SK-N-MC (cell line): ENCODE results near the gene STK16.

Experiments
- DNase-seq: peaks from one replicate; pipeline ENCODE4 v3.0.0-alpha.2; 2011; ENCODE audit warnings: low read depth, low spot score
- H3K27ac ChIP-seq: fragments of 200-600 bp; sonication (generic); 2 replicates; pipeline ENCODE4 v1.5.1; 2016; ENCODE audit warnings: mixed run types
- H3K36me3 ChIP-seq: fragments of 200-600 bp; sonication (generic); 2 replicates; pipeline ENCODE4 v1.6.1; 2017; ENCODE audit warnings: antibody characterized with exemption, low read length, mixed read lengths; ENCODE audit not compliant: insufficient read depth
- H3K4me3 ChIP-seq: fragments of 200-600 bp; sonication (generic); 2 replicates; pipeline ENCODE4 v1.5.1; 2016
- H3K9ac ChIP-seq: fragments of 200-600 bp; sonication (generic); 2 replicates; pipeline ENCODE4 v1.8.0; 2017; ENCODE audit warnings: mixed run types, mixed read lengths; ENCODE audit not compliant: insufficient read length
- H3K9me3 ChIP-seq: fragments of 200-600 bp; sonication (generic); 2 replicates; pipeline ENCODE4 v1.6.1; 2017; ENCODE audit warnings: low read depth, mild to moderate bottlenecking, antibody characterized with exemption, low read length, moderate library complexity, mixed read lengths
- EZH2 ChIP-seq: fragments of 200-600 bp; sonication (generic); IDR thresholded peaks from one replicate; pipeline ENCODE4 v1.6.1; 2017; ENCODE audit warnings: antibody characterized with exemption
- FOXP2 ChIP-seq: optimal IDR thresholded peaks from 2 replicates; pipeline ENCODE3; 2011; ENCODE audit warnings: mild to moderate bottlenecking, moderate library complexity; ENCODE audit not compliant: insufficient read depth; ENCODE audit errors: extremely low read length, control extremely low read depth
- POLR2AphosphoS5 ChIP-seq: IDR thresholded peaks from 2 replicates; pipeline ENCODE4 v1.6.1; 2012; ENCODE audit warnings: mild to moderate bottlenecking, low read depth, low read length, borderline replicate concordance

The STK16 gene

GRCh38 chr2:219246559-219246958 is 1.3 kb downstream of the STK16 start:
- H3K4me3 ChIP-seq = no peak overlapping the region
- H3K9ac ChIP-seq = no peak overlapping the region
- H3K9me3 ChIP-seq = no peaks in the 10 kb centered on the region
- no peak overlapping the region for H3K27ac ChIP-seq
- TF ChIP-seq FOXP2 (no peak), EZH2 (no peak), POLR2AphosphoS5 (no peak)
- DNase-seq = no peak
- H3K36me3 ChIP-seq = no peaks in the 10 kb centered on the region; the same call in 1 of the 2 replicates

DNA sequence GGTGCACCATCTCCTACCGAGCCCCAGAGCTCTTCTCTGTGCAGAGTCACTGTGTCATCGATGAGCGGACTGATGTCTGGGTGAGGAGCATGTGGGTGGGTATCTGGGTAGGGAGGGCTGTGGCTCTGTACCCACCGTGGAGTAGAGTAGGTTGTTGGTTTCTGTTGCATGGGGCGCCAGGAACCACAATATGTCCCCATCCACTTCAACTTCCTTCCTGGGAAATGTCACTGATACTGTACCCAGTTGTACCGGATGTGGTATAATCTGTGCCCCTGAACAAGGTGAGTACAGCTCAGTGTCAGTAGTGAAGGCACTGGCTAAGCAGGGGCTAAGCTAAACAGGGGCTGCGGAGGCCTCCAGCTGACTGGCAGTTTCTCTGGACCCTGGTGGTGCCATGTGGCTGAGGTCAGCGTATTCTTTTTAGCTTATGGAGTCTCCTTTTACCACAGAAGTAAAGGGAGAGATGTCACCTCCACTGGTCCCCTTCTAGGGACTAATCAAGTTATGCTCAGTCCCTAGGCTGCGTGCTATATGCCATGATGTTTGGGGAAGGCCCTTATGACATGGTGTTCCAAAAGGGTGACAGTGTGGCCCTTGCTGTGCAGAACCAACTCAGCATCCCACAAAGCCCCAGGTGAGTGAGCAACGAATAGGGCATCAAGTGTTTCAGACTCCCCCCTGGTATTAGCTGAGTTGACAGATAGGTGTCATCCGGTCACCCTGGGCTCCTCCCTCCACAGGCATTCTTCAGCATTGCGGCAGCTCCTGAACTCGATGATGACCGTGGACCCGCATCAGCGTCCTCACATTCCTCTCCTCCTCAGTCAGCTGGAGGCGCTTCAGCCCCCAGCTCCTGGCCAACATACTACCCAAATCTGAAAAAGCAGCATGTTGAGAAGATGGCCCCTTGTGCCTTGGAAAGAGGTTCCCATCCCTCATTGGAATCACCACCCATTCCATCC is 2.7 kb downstream of the STK16 start:
- TF ChIP-seq POLR2AphosphoS5 (no peak), FOXP2 (no peak), EZH2 (no peak)
- no peak overlapping the region for H3K9ac ChIP-seq
- H3K27ac ChIP-seq = no peak overlapping the region
- no peak for DNase-seq
- no peaks in the 10 kb centered on the region for H3K9me3 ChIP-seq
- H3K36me3 ChIP-seq = no peaks in the 10 kb centered on the region; the same call in 1 of the 2 replicates
- H3K4me3 ChIP-seq = no peak overlapping the region

GRCh38 chr2:219248845-219249202 is 3.5 kb downstream of the STK16 start:
- DNase-seq = no peak
- Histone ChIP-seq H3K9me3 (no peaks in the 10 kb centered on the region), H3K36me3 (no peaks in the 10 kb centered on the region; the same call in 1 of the 2 replicates), H3K27ac (peak overlapping the region; percentile 87), H3K4me3 (peak overlapping the region; percentile 34; the same call in 1 of the 2 replicates), H3K9ac (no peak overlapping the region)
- TF ChIP-seq FOXP2 = no peak
- TF ChIP-seq POLR2AphosphoS5 = no peak
- TF ChIP-seq EZH2 = no peak

DNA sequence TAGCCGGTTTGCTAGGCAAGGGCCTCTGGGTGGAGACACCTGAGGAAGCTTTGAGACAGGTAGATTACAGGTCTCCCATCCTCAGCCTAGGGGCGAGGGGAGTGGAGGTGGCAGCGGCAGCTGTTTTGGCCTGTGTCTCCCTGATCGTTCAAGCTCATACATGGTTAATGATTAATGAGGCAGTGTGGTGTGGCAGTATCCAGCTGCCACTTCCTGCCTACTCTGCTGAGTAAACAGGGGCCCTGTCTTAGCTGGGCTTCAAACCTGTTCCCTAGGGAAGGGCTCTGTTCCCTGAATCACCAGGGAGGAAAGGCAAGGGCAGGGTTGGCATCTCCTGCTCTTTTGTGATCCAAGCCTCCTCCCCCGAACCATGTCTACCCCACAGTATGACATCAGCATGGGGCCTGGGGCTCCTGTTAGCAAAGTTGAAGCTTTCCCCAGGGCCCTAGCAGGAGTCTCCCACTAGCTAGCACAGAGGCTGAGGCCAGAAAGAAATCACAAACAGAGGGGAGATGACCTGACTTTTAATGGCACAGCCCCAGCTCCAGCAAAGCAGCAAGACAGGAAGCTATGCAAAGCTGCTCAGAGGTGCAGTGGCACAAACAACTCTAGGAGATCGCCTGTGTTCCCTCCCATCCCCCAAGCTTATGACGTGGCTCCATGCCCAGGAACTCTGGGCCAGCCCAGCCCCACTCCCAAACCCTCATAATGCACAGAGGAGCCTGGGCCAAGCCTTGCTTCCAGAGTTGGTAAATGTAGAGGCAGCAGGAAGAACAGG is 4.1 kb downstream of the STK16 start:
- peak overlapping the region; percentile 34 for H3K4me3 ChIP-seq
- H3K9me3 ChIP-seq = no peaks in the 10 kb centered on the region
- no peaks in the 10 kb centered on the region; the same call in 1 of the 2 replicates for H3K36me3 ChIP-seq
- peak; percentile 20 for DNase-seq
- H3K27ac ChIP-seq = peak overlapping the region; percentile 87
- TF ChIP-seq EZH2 (no peak), POLR2AphosphoS5 (peak; percentile 52), FOXP2 (peak; percentile 73)
- peak overlapping the region; percentile 6 for H3K9ac ChIP-seq

DNA sequence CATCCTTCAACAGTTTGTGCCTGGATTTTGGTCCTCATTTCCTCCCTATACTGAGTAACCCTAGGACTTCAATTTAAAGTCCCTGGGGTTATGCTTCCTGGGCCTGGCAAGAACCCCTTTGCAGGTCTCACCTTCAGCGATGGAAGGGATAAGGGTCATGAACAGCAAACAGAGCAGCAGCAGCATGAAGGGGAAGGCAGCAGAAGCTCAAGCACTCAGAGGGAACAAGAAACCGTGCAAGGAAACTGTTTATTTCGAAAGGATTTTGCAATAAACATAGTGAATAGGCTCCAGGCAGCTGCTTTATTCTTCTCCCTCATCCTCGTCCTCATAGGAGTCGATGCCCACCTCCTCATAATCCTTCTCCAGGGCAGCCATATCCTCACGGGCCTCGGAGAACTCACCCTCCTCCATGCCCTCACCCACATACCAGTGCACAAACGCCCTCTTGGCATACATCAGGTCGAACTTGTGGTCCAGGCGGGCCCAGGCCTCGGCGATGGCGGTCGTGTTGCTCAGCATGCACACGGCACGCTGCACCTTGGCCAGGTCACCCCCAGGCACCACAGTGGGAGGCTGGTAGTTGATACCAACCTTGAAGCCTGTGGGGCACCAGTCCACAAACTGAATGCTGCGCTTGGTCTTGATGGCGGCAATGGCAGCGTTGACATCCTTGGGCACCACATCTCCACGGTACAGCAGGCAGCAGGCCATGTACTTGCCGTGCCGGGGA is 4.9 kb downstream of the STK16 start:
- TF ChIP-seq POLR2AphosphoS5 = no peak; the same call in 1 of the 2 replicates
- no peak for TF ChIP-seq EZH2
- no peak for TF ChIP-seq FOXP2
- Histone ChIP-seq H3K9me3 (no peaks in the 10 kb centered on the region), H3K27ac (peak overlapping the region; percentile 87), H3K36me3 (no peaks in the 10 kb centered on the region; the same call in 1 of the 2 replicates), H3K4me3 (peak overlapping the region; percentile 34), H3K9ac (peak overlapping the region; percentile 6)
- no peak for DNase-seq

GRCh38 chr2:219251656-219252055 is 6.4 kb downstream of the STK16 start:
- H3K9ac ChIP-seq = no peak overlapping the region
- TF ChIP-seq FOXP2 = no peak
- TF ChIP-seq POLR2AphosphoS5 = no peak
- no peak for TF ChIP-seq EZH2
- no peak overlapping the region for H3K27ac ChIP-seq
- H3K9me3 ChIP-seq = no peaks in the 10 kb centered on the region
- no peak for DNase-seq
- no peak overlapping the region for H3K4me3 ChIP-seq
- no peaks in the 10 kb centered on the region; the same call in 1 of the 2 replicates for H3K36me3 ChIP-seq

GRCh38 chr2:219252084-219252483 is 6.8 kb downstream of the STK16 start:
- DNase-seq = no peak
- H3K4me3 ChIP-seq = 0 out of 2 replicates have a peak overlapping the region, but pooled peaks have one; percentile 94

More at GRCh38 chr2:219252084-219252483, 6.8 kb downstream of the STK16 start:
- H3K9me3 ChIP-seq = no peaks in the 10 kb centered on the region
- no peak overlapping the region for H3K9ac ChIP-seq
- H3K36me3 ChIP-seq = no peaks in the 10 kb centered on the region; the same call in 1 of the 2 replicates
- no peak overlapping the region for H3K27ac ChIP-seq
- no peak for TF ChIP-seq EZH2
- TF ChIP-seq FOXP2 = no peak
- TF ChIP-seq POLR2AphosphoS5 = no peak
